IPS-18a (cell line): Measurements from ENCODE around the gene PRG3.

ENCODE experiments used
- H3K27ac ChIP-seq: one replicate; pipeline ENCODE4 v1.5.1; 2013; ENCODE audit warnings: low read length
- H3K27me3 ChIP-seq: one replicate; pipeline ENCODE4 v1.6.1; 2013; ENCODE audit warnings: mild to moderate bottlenecking, low read length; ENCODE audit not compliant: control insufficient read depth, insufficient read depth
- H3K36me3 ChIP-seq: one replicate; pipeline ENCODE4 v1.6.1; 2013; ENCODE audit warnings: low read depth, low read length; ENCODE audit not compliant: control insufficient read depth
- H3K4me1 ChIP-seq: one replicate; pipeline ENCODE4 v1.6.1; 2013; ENCODE audit warnings: low read depth, low read length; ENCODE audit not compliant: control insufficient read depth
- H3K4me3 ChIP-seq: one replicate; pipeline ENCODE4 v1.5.1; 2013; ENCODE audit warnings: low read length
- H3K9ac ChIP-seq: one replicate; pipeline ENCODE4 v1.6.1; 2013; ENCODE audit warnings: mild to moderate bottlenecking, low read length, moderate library complexity
- H3K9me3 ChIP-seq: one replicate; pipeline ENCODE4 v1.6.1; 2013; ENCODE audit warnings: low read depth, low read length; ENCODE audit not compliant: control insufficient read depth

Gene PRG3

DNA sequence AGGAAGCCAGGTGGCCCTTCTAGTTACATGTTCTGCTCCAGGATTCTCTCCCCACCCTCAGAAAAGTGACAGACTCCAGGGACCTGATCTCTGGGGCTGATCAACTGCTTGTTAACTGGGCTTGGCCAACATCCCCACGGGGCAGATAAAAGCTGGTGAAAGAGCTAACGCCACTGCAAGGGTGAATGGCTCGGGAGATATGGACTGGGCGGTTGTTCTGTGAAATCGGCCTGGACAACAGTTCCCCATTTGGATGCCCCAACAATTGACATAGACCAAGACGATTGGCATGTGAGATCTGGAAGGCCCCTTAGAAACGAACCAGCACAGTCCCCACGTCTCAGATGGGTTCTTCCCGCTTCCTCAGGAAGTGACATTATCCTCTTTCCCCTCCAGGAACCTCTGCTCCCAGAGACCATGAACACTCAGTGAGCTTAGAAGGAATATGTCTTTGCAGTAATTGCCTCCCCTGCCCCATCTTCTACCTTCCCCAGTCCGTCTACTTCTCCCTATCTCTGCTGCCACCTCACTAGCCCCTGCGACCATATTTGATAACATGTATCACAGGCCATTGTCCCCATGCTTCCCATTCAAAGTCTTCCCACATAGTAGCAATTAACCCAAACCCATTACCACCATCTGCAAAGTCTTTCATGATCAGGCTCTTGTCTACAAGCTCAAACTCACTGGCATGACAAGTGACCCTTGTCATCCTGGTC, 15.1 kb upstream of the PRG3 start:
- Histone ChIP-seq H3K4me3 (no peak overlapping the region), H3K27ac (no peak overlapping the region), H3K4me1 (no peaks in the 10 kb centered on the region), H3K36me3 (no peaks in the 10 kb centered on the region), H3K9ac (no peak overlapping the region), H3K9me3 (no peaks in the 10 kb centered on the region), H3K27me3 (peaks cover 4% of the 10 kb centered on the region)

DNA sequence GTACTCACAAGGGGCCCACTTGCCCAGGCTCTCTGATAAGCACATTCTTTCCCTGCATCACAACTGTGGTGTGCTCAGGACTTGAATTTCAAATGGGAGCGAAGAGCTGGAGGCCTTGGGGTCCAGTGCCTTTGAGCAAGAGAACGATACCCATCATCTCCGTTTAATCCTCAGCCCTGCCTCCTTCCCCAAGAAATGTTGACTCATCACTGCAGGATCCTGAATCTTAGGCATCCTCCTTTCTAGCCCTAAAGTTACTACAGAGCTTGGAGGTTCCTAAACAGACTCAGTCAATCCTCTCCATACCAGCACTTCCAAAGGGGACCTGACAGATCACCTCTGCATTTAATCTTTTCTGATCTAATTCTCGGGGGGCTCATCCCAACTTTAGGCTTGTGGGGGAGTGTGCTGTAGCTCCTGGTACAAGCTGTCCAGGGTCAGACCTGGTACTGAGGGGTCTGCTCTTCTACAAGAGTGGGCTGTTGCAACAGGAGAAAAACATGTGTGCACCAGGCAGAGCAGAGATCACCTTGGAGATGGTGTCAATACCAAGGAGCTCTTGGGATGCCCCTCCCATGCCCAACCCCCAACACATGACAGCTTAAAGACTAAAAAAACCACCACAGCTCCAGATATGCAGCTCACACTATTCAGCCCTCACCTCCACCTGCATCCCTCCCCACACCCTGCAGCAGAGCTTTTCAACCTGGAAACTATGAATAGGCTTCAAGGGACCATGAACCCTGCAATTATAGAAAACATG, 13.4 kb upstream of the PRG3 start:
- H3K4me3 ChIP-seq, result no peak overlapping the region
- H3K4me1 ChIP-seq, result no peaks in the 10 kb centered on the region
- peaks cover 4% of the 10 kb centered on the region for H3K27me3 ChIP-seq
- no peaks in the 10 kb centered on the region for H3K9me3 ChIP-seq
- no peak overlapping the region for H3K9ac ChIP-seq
- no peaks in the 10 kb centered on the region for H3K36me3 ChIP-seq
- no peak overlapping the region for H3K27ac ChIP-seq

DNA sequence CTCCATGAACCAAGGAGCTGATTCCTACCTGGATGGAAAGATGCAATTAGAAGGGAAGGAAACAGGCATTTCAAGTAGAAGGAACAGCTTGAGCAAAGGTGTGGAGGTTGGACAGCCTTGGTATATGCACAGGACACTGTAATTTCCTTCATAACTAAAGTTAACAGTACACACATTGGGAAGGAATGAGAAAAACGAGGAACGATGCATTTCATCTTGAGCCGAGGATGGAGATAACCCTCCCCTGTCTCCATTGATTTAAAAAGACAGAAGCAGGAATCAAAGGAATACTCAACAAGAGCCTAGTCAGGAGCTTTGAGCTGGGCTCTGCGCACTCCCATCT, 11.8 kb upstream of the PRG3 start:
- no peaks in the 10 kb centered on the region for H3K36me3 ChIP-seq
- H3K4me1 ChIP-seq, result no peaks in the 10 kb centered on the region
- H3K9ac ChIP-seq, result no peak overlapping the region
- H3K27me3 ChIP-seq, result peaks cover 4% of the 10 kb centered on the region
- no peaks in the 10 kb centered on the region for H3K9me3 ChIP-seq
- H3K27ac ChIP-seq, result no peak overlapping the region
- no peak overlapping the region for H3K4me3 ChIP-seq

DNA sequence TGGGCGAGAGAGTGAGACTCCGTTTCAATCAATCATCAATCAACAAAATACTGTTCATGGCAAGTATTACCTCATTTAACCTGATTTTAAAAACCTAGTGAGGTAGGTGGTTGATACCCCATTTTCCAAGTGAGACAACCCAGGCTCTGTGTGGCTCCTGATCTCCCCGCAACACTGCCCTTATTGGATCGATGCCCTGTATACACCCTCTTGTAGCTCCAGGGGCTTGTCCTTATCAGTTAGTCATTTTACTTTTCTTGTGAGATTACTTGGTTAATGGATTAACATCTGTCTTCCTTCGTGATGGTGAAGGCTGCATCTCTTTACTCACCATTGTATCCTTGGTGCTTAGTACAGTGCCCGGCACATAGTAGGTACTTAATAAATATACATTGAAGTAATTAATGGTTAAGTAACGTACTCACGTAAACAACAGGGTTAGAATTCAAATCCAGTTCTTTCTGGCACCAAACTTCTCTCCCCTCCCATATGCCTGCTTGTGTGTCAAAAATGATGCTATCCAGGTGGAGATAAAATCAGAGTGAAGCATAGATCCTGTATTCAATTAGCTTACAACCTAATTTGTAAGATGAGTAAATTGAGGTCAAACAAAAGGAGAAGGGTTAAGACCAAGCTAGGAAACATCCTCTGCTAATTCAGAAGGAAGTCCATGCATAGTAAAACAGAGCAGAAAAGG, 11.3 kb upstream of the PRG3 start:
- Histone ChIP-seq H3K9ac (no peak overlapping the region), H3K27me3 (peaks cover 3% of the 10 kb centered on the region)

DNA sequence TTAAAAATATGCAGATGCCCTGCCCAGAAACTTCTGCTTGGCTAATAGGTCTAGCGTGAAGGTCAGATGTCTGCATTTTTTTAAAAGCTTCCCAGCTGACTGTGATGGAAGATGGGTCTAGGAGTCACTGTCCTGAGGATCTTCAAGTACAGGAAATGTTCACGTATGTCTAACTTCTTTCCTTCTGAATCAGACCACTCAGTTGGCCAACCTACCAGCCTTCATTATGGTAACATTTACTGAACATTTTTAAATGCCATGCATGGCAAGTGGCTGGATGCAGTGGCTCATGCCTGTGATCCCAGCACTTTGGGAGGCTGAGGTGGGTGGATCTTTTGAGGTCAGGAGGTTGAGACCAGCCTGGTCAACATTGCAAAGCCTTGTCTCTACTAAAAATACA, 10.6 kb upstream of the PRG3 start:
- Histone ChIP-seq H3K9me3 (no peaks in the 10 kb centered on the region), H3K9ac (no peak overlapping the region), H3K27ac (no peak overlapping the region), H3K4me1 (no peaks in the 10 kb centered on the region), H3K36me3 (no peaks in the 10 kb centered on the region), H3K4me3 (no peak overlapping the region), H3K27me3 (no peaks in the 10 kb centered on the region)

More for the DNA sequence above, 11.3 kb upstream of the PRG3 start:
- Histone ChIP-seq H3K9me3 (no peaks in the 10 kb centered on the region), H3K27ac (no peak overlapping the region), H3K4me1 (no peaks in the 10 kb centered on the region), H3K4me3 (no peak overlapping the region), H3K36me3 (no peaks in the 10 kb centered on the region)

DNA sequence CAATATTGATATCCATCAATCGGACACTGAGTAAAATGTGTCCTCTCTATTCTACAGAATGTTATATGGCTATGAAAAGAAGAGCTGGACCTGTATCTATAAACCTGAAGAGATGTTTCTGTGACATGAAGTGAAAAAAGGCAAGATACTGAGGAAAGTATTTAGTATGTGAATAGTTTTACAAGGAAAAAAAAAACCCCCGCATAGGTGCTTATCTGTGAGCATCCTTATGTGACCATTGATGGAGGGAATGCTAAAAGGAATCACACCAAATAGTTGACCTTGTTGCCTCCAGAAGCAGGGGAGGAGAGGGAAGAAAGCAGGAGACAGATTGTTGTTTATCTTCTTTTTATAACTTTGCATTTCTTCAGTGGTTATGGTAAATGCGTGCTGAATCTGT, 10.2 kb upstream of the PRG3 start:
- Histone ChIP-seq H3K4me3 (no peak overlapping the region), H3K27me3 (no peaks in the 10 kb centered on the region), H3K4me1 (no peaks in the 10 kb centered on the region), H3K9ac (no peak overlapping the region), H3K9me3 (no peaks in the 10 kb centered on the region), H3K36me3 (no peaks in the 10 kb centered on the region), H3K27ac (no peak overlapping the region)

DNA sequence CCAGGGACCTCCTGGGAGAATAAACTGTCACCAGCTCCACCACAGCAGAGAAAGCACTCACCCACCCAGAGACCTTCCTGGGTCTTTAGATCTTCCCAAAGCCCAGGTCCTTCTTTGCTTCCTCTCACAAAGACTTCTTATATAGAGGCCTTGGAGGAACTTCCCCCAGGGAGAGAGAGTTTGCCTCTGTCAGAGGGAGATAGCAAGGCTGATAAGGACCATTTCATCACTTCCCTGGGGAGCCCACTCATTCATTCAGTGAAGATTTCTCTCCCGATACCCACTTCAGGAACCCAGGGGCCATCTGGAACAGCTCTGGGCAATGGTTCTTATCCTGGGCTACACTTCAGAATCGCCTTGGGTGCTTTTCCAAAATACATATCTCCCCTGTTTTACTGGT, 9.6 kb upstream of the PRG3 start, which contains the start of gene PRG2:
Gene PRG2 (minus strand): TSS at position 116 of the 400 bp plus-strand sequence. CDS start 706 bp downstream, outside the sequence.
- no peaks in the 10 kb centered on the region for H3K4me1 ChIP-seq
- H3K4me3 ChIP-seq, result no peak within 1 kb of the TSS
- no peaks in the 10 kb centered on the region for H3K36me3 ChIP-seq
- no peaks in the 10 kb centered on the region for H3K27me3 ChIP-seq
- H3K27ac ChIP-seq, result no peak within 1 kb of the TSS
- no peaks in the 10 kb centered on the region for H3K9me3 ChIP-seq
- no peak within 1 kb of the TSS for H3K9ac ChIP-seq

DNA sequence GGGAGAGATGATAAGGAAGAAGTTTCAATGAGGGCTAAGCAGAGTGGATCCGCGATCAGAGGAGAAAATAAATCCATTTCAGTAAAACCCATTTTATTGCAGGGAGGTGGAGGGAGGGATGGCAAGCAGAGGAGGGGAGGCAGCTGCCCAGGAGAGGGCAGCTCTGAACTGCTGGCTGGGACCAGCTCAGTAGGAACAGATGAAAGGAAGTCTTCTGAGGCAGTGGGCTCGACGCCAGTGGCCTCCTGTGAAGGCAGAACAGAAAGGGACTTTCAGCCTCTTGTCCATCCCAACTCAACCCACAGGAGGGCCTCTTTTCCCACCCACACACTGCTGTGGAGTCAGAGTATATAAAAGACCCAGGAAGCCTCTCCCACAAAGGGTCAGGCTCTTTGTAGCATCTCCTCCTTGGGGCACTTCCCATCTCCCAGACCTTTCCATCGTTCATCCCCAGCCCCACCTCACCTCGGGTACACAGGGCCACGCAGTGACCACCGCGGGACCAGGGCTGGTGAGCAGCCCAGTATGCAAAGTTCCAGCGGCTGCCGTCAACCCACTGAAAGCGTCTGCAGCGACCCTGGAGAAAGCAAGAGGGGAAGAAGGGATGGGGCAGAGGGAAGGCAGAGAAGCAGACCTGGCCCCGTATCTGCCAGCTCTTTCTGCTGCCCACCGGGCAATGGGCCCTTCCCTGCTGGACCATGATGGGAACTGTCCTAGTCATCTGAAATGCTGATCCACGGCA, 6.5 kb upstream of the PRG3 start:
- Histone ChIP-seq H3K4me1 (no peaks in the 10 kb centered on the region), H3K4me3 (no peak overlapping the region), H3K9me3 (no peaks in the 10 kb centered on the region), H3K36me3 (no peaks in the 10 kb centered on the region), H3K27ac (no peak overlapping the region), H3K27me3 (no peaks in the 10 kb centered on the region), H3K9ac (no peak overlapping the region)

DNA sequence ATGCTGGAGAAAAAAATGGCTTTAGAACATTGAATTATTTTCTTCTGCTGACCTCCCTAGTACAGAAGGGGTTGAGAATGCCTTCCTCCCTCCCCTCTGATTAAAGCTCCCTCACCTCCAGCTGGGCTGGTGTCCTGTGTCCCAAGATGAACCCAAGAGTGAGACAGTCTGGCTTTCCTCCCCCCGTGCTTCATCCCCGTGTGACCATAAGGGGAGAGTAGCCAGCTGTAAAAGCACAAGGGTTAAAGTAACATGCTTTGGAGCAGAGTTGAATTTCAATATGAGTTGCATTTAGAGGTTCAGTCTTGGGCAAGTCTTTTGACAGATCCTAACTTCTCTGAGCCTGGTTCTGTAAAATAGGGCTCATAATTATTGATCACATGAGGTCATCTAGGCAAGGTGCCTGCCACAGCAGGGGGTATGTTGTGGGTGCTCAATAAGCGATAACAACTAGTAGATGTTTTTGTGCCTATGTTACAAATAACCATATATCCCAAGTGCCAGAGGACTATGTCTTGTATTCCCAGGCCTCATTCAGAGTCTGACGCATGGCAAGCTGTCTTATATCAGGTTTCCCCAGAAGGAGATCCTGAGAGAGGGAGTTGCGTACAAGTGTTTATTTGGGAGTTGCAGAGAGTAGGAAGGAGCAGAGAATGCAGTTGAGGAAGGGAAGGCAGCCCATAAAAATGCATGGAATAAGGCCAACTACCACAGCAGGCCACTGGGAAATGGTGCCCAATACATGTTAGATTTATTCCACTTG, 5.4 kb upstream of the PRG3 start:
- no peaks in the 10 kb centered on the region for H3K36me3 ChIP-seq
- H3K4me3 ChIP-seq, result no peak overlapping the region
- no peaks in the 10 kb centered on the region for H3K9me3 ChIP-seq
- no peaks in the 10 kb centered on the region for H3K27me3 ChIP-seq
- no peak overlapping the region for H3K9ac ChIP-seq
- no peak overlapping the region for H3K27ac ChIP-seq
- H3K4me1 ChIP-seq, result no peaks in the 10 kb centered on the region

DNA sequence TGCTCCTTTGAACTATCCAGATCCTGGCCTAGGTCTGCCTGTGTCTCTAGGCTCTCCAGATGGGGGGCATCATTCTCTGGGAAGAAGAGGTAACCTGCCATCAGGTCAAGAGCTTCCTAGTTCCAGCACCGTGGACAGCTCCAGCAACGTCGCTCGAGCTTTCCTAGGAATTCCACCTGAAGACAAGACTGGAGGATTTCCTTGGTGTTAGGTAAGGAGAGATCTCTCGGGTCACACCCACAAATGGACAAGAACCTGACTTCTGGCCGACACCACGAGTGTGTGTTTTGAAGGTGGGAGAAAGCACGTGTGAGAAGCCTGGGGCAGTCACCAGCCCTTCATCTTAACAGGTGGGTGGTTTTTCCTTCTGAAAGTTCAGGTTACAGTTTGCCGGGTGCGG, 1.2 kb downstream of the PRG3 start:
- Histone ChIP-seq H3K9me3 (no peaks in the 10 kb centered on the region), H3K4me3 (no peak overlapping the region), H3K27me3 (peaks cover 5% of the 10 kb centered on the region)

DNA sequence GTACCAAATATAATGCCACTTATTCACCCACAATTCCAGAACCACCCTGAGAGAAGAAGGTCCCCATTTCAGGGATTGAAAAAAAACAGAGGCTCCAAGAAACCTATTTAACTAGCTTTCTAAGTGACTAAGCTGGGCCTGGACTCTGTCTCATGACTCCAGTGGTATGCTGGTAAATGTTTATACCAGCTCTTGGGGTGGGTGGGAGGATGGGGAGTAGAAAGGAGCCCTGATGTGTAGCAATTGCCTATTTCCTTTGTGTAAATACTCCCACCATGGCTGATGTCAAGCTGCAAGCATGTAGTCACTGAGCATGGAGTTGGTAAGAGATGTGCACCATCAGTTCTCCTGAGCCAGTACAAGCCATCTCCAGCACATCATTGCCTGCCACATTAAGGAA, 2.8 kb downstream of the PRG3 start:
- Histone ChIP-seq H3K27me3 (peaks cover 5% of the 10 kb centered on the region), H3K9me3 (no peaks in the 10 kb centered on the region), H3K4me1 (no peaks in the 10 kb centered on the region), H3K4me3 (no peak overlapping the region), H3K9ac (no peak overlapping the region), H3K36me3 (no peaks in the 10 kb centered on the region), H3K27ac (no peak overlapping the region)

More for the DNA sequence above, 1.2 kb downstream of the PRG3 start:
- Histone ChIP-seq H3K36me3 (no peaks in the 10 kb centered on the region), H3K9ac (no peak overlapping the region), H3K4me1 (no peaks in the 10 kb centered on the region), H3K27ac (no peak overlapping the region)
